ENCODE measurements around the gene PHLDB1. TPM values are rescaled to one million over a fixed set of nuclear protein-coding genes. Genes with fewer than 3 reads are reported as not detected.
A peak's percentile ranks its signal among the peaks of the same experiment; 100 is the strongest.
"Not testable (repeated sequence)": the region's sequence is repeated elsewhere in the genome, so short reads cannot be mapped to it uniquely, and the experiment has no call there.

Gene PHLDB1
- total and polyA plus RNA-seq, 2 of the 8 experiments (the other 6 are each of a cell fraction or from before 2014, with no cell fraction given): 53.9 to 74.8 TPM

- no peak for TF ChIP-seq POLR2AphosphoS5 (IDR thresholded peaks at IDR 0.05; ENCODE audit: low read depth, low read length)
- TF ChIP-seq E2F6 (IDR thresholded peaks at IDR 0.05): peak; percentile 47; the same call in 1 of the 2 replicates
- peak; percentile 44; the same call in 1 of the 2 replicates for TF ChIP-seq BACH1 (IDR thresholded peaks at IDR 0.05; ENCODE audit: low read length)
- 0 out of 2 replicates have a peak, but pooled peaks have one; percentile 4 for TF ChIP-seq JUND (IDR thresholded peaks at IDR 0.05; ENCODE audit: low read length)
- peak; percentile 91 to 96 (median 91) for TF ChIP-seq CTCF (IDR thresholded peaks at IDR 0.05; ENCODE audit: control extremely low read depth in 1 of 3, insufficient read depth in 1 of 3, low read depth in 1 of 3, low read length in 3 of 3)
- TF ChIP-seq PHF8 (conservative IDR thresholded peaks at IDR 0.05; ENCODE audit: low read depth, low read length): 0 out of 2 replicates have a peak, but pooled peaks have one; percentile 12
These were observed 3.5 kb downstream of the PHLDB1 start (continued) for GRCh38 chr11:118610773-118611432.

GRCh38 chr11:118611433-118611795 lies 4.0 kb downstream of the PHLDB1 start:
- not testable (repeated sequence) for H2BK20ac ChIP-seq (ENCODE audit: low read length); H3K79me1 ChIP-seq (ENCODE audit: low read depth, low read length); H3K4me2 ChIP-seq (ENCODE audit: insufficient read depth in 1 of 2, low read depth in 2 of 2, low read length in 2 of 2); H2AK5ac ChIP-seq (ENCODE audit: low read depth, low read length); H3K18ac ChIP-seq (ENCODE audit: extremely low read depth, low read length); H2BK12ac ChIP-seq (ENCODE audit: low read depth, low read length); H4K8ac ChIP-seq (ENCODE audit: extremely low read depth, insufficient read depth, low read length); H4K91ac ChIP-seq (replicated peaks; ENCODE audit: insufficient read length, low read length); FAIRE-seq; H2BK5ac ChIP-seq (ENCODE audit: low read depth, low read length); H3K79me2 ChIP-seq (ENCODE audit: control insufficient read depth in 1 of 2, insufficient read depth in 2 of 2, low read length in 2 of 2); H4K20me1 ChIP-seq (replicated peaks in 1 of 2; ENCODE audit: control insufficient read depth in 1 of 2, insufficient read depth in 2 of 2, low read length in 2 of 2); H2BK15ac ChIP-seq (ENCODE audit: low read length); H3K27ac ChIP-seq (ENCODE audit: low read depth, low read length); DNase-seq (ENCODE audit: low read depth in 1 of 2, low spot score in 2 of 2); H2AFZ ChIP-seq (ENCODE audit: low read length); H2BK120ac ChIP-seq (replicated peaks; ENCODE audit: low read depth, low read length); H3K4ac ChIP-seq (replicated peaks; ENCODE audit: insufficient read length, low read depth, low read length); H3K56ac ChIP-seq (replicated peaks; ENCODE audit: insufficient read length, low read depth, low read length); H3K23ac ChIP-seq (ENCODE audit: insufficient read length); H3K9me3 ChIP-seq (ENCODE audit: insufficient read depth in 2 of 2, low read depth in 1 of 2, low read length in 1 of 2); H3K9ac ChIP-seq (replicated peaks in 1 of 4; ENCODE audit: extremely low read depth in 1 of 4, low read depth in 3 of 4, low read length in 3 of 4); H4K5ac ChIP-seq (ENCODE audit: insufficient read length, low read depth, low read length); H3K14ac ChIP-seq (ENCODE audit: insufficient read length)
- Histone ChIP-seq H3K4me1 (replicated peaks in 1 of 4; ENCODE audit: control insufficient read depth in 3 of 4, insufficient read depth in 4 of 4, low read length in 3 of 4) (peaks cover 21 to 59% (median 34%) of the 10 kb centered on the region in 4 experiments), H3K36me3 (ENCODE audit: control insufficient read depth in 2 of 4, insufficient read depth in 4 of 4, low read length in 3 of 4) (peaks cover 0 to 12% (median 0%) of the 10 kb centered on the region in 4 experiments; a peak in 1 of 8 replicates), H3K4me3 (ENCODE audit: extremely low read depth in 1 of 4, insufficient read depth in 2 of 4, low read depth in 3 of 4, low read length in 4 of 4) (peak overlapping the region in 1 of 4 experiments; percentile 66; a peak in 1 of 8 replicates), H3K27me3 (replicated peaks in 1 of 4; ENCODE audit: control insufficient read depth in 3 of 4, extremely low read depth in 1 of 4, insufficient read depth in 3 of 4, low read length in 3 of 4) (peaks cover 39 to 52% (median 47%) of the 10 kb centered on the region in 4 experiments), H3K23me2 (ENCODE audit: low read depth, low read length) (peaks cover 32% of the 10 kb centered on the region; the same call in 1 of the 2 replicates)
- WGBS, 2 experiments (ENCODE audit: extremely low coverage in 1 of 2, insufficient coverage in 1 of 2, insufficient read length in 1 of 2, insufficient replicate concordance in 2 of 2, low coverage in 1 of 2, low lambda C conversion rate in 2 of 2, missing lambda C conversion rate in 1 of 2): 88% methylated on average over 18 of the region's 19 CpGs; no CpG with 5 or more reads in 1 of the 2 experiments
- CTCF ChIA-PET (ENCODE audit: partially characterized antibody): interaction anchor here (1.0 to 25.3 kb wide), 8 partner anchors 13 to 317 kb away, joined by 3 to 435 read pairs (median 4); no protein-coding TSS in a partner anchor
- POLR2A ChIA-PET (ENCODE audit: partially characterized antibody): interaction anchor here (1.1 to 28.7 kb wide), 4 partner anchors 11 to 181 kb away, joined by 3 to 574 read pairs (median 12); no protein-coding TSS in a partner anchor

Data from H1 (cell line).